HepG2 (cell line): ENCODE data around the gene ZFHX3. TPM values are rescaled to one million over a fixed set of nuclear protein-coding genes. Genes with fewer than 3 reads are reported as not detected.

ENCODE experiments used
- HNRNPH1 ChIP-seq: fragments of 200-400 bp; formaldehyde crosslinking; optimal IDR thresholded peaks from 2 replicates; pipeline ENCODE3; 2017; ENCODE audit warnings: mild to moderate bottlenecking, low read depth, low read length
- KLF11 ChIP-seq: IDR thresholded peaks from 2 replicates; pipeline ENCODE4 v1.6.1; 2016; ENCODE audit warnings: missing compliant biosample characterization
- NFYB ChIP-seq: sonication (generic); formaldehyde crosslinking; IDR thresholded peaks from 2 replicates; pipeline ENCODE4 v1.4.0; 2020; ENCODE audit warnings: missing genetic modification reagents
- PHF20 ChIP-seq: sonication (generic); formaldehyde crosslinking; IDR thresholded peaks from 2 replicates; pipeline ENCODE4 v1.5.0; 2020; ENCODE audit warnings: mild to moderate bottlenecking, missing genetic modification reagents
- RFX3 ChIP-seq: IDR thresholded peaks from 2 replicates; pipeline ENCODE4 v1.6.1; 2016; ENCODE audit warnings: missing biosample characterization, missing genetic modification reagents
- SAP130 ChIP-seq: IDR thresholded peaks from 2 replicates; pipeline ENCODE4 v1.6.1; 2016; ENCODE audit warnings: low read depth
- SSRP1 ChIP-seq: IDR thresholded peaks from 2 replicates; pipeline ENCODE4 v1.6.1; 2016; ENCODE audit warnings: control low read depth
- ZBTB7B ChIP-seq: sonication (generic); formaldehyde crosslinking; IDR thresholded peaks from 2 replicates; pipeline ENCODE4 v1.4.0; 2020; ENCODE audit warnings: missing genetic modification reagents
- ZC3H4 ChIP-seq: sonication (generic); formaldehyde crosslinking; IDR thresholded peaks from 2 replicates; pipeline ENCODE4 v1.4.0; 2020; ENCODE audit warnings: missing genetic modification reagents, borderline replicate concordance
- polyA plus RNA-seq, 8 experiments: library from polyadenylated mRNA; depleted of rRNA in 3 of 8; stranded (reverse) in 7 of 8; unstranded in 1 of 8; fragments of >200 nt; fragmentation: Illumina TruSeq in 4 of 8; extraction: Trizol in 4 of 8; gene quantifications; 2 replicates each; pipeline versions ENCODE4 v1.2.1 to v1.2.3, GENCODE V29; 2011 to 2016; ENCODE audit warnings: low read depth in 4 of 8, missing spikeins in 1 of 8, mixed read lengths in 1 of 8; ENCODE audit not compliant: insufficient read depth in 1 of 8
- total RNA-seq, 5 experiments: library from RNA; depleted of rRNA; stranded (reverse); fragments of >200 nt; fragmentation: Illumina TruSeq; extraction: Trizol; gene quantifications; 2 replicates each; pipeline ENCODE4 v1.2.3, GENCODE V29; 2016; ENCODE audit warnings: low read depth in 1 of 5
- TF ChIP-seq, protein P1 (sequence below): sonication (generic); formaldehyde crosslinking; IDR thresholded peaks from 2 replicates; pipeline ENCODE4 v1.4.0; 2020; ENCODE audit warnings: low read depth, mild to moderate bottlenecking, missing genetic modification reagents
- TF ChIP-seq, protein P2 (sequence below): sonication (generic); formaldehyde crosslinking; IDR thresholded peaks from 2 replicates; pipeline ENCODE4 v1.4.0; 2020; ENCODE audit warnings: mild to moderate bottlenecking, missing genetic modification reagents
- TF ChIP-seq, protein P3 (sequence below): sonication (generic); formaldehyde crosslinking; IDR thresholded peaks from 2 replicates; pipeline ENCODE4 v1.8.0; 2022; ENCODE audit warnings: missing genetic modification reagents, mild to moderate bottlenecking, moderate library complexity, borderline replicate concordance
- TF ChIP-seq, protein P4 (sequence below): sonication (generic); formaldehyde crosslinking; IDR thresholded peaks from 2 replicates; pipeline ENCODE4 v1.4.0; 2020; ENCODE audit warnings: missing genetic modification reagents
- TF ChIP-seq, protein P5 (sequence below): sonication (generic); formaldehyde crosslinking; IDR thresholded peaks from 2 replicates; pipeline ENCODE4 v1.5.0; 2020; ENCODE audit warnings: missing genetic modification reagents
- TF ChIP-seq, protein P6 (sequence below): sonication (generic); formaldehyde crosslinking; IDR thresholded peaks from 2 replicates; pipeline ENCODE4 v1.4.0; 2020; ENCODE audit warnings: mild to moderate bottlenecking, missing genetic modification reagents
- TF ChIP-seq, protein P7 (sequence below): IDR thresholded peaks from 2 replicates; pipeline ENCODE4 v1.6.1; 2016

ZFHX3 gene
- total and polyA plus RNA-seq, 2 of the 13 experiments (the other 11 are each of a cell fraction or from before 2014, with no cell fraction given): 5.0 to 6.0 TPM

DNA sequence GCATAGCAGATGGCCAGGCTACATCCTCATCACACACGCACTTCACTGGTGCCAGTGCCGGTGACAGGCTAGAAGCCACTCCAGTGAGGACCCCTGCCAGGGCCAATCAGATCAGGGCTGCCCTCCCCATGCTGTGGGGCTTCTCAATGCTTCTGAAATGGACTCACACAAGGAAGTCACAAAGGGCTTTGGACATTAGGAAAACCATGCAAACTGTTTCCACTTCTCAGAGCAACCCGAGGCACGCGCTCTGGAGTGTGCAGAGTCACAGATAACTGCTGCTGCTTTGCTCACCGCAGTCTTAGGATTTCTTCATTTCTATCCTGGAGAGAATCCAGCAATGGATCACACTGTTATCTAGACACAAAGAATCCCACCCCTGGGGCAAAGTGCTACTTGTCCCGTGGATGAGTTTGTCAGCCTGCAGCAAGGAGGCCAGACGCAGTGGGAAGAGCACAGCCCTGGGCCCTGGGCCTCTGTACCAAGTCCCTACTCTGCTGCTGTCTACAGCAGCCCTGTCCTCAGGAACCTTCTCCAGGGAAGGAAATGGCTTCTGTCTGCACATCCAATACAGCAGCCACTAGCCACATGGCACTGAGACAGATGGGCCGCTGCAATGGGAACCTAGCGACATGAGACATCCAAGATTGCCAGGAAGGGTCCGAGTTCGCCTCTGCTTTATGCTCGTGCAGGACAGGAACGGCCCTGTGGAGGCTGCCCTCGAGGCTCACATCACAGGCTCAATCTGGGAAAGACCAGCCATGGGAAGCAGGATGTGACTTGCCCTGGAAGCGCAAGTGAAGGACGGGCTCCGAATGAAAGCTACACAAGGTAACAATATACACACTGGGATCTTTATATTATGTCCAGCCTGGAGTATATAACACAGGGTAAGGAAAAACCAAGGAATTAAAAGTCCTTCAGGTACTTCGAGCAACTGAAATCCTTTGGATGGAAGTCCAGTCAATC is 169.3 kb downstream of the ZFHX3 start (continued):
- TF ChIP-seq, protein P1, sequence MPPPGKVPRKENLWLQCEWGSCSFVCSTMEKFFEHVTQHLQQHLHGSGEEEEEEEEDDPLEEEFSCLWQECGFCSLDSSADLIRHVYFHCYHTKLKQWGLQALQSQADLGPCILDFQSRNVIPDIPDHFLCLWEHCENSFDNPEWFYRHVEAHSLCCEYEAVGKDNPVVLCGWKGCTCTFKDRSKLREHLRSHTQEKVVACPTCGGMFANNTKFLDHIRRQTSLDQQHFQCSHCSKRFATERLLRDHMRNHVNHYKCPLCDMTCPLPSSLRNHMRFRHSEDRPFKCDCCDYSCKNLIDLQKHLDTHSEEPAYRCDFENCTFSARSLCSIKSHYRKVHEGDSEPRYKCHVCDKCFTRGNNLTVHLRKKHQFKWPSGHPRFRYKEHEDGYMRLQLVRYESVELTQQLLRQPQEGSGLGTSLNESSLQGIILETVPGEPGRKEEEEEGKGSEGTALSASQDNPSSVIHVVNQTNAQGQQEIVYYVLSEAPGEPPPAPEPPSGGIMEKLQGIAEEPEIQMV (CRISPR knock-in tag): peak; percentile 62
- 0 out of 2 replicates have a peak, but pooled peaks have one; percentile 32 for TF ChIP-seq NFYB (CRISPR knock-in tag)
- peak; percentile 93 for TF ChIP-seq ZBTB7B (CRISPR knock-in tag)
- peak; percentile 53; the same call in 1 of the 2 replicates for TF ChIP-seq PHF20 (CRISPR knock-in tag)
- peak; percentile 74; the same call in 1 of the 2 replicates for TF ChIP-seq KLF11 (CRISPR knock-in tag)
- TF ChIP-seq RFX3 (CRISPR knock-in tag): no peak
- TF ChIP-seq SSRP1 (CRISPR knock-in tag): 0 out of 2 replicates have a peak, but pooled peaks have one; percentile 53
- TF ChIP-seq, protein P2, sequence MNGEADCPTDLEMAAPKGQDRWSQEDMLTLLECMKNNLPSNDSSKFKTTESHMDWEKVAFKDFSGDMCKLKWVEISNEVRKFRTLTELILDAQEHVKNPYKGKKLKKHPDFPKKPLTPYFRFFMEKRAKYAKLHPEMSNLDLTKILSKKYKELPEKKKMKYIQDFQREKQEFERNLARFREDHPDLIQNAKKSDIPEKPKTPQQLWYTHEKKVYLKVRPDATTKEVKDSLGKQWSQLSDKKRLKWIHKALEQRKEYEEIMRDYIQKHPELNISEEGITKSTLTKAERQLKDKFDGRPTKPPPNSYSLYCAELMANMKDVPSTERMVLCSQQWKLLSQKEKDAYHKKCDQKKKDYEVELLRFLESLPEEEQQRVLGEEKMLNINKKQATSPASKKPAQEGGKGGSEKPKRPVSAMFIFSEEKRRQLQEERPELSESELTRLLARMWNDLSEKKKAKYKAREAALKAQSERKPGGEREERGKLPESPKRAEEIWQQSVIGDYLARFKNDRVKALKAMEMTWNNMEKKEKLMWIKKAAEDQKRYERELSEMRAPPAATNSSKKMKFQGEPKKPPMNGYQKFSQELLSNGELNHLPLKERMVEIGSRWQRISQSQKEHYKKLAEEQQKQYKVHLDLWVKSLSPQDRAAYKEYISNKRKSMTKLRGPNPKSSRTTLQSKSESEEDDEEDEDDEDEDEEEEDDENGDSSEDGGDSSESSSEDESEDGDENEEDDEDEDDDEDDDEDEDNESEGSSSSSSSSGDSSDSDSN (CRISPR knock-in tag): peak; percentile 42; the same call in 1 of the 2 replicates
- TF ChIP-seq, protein P3, sequence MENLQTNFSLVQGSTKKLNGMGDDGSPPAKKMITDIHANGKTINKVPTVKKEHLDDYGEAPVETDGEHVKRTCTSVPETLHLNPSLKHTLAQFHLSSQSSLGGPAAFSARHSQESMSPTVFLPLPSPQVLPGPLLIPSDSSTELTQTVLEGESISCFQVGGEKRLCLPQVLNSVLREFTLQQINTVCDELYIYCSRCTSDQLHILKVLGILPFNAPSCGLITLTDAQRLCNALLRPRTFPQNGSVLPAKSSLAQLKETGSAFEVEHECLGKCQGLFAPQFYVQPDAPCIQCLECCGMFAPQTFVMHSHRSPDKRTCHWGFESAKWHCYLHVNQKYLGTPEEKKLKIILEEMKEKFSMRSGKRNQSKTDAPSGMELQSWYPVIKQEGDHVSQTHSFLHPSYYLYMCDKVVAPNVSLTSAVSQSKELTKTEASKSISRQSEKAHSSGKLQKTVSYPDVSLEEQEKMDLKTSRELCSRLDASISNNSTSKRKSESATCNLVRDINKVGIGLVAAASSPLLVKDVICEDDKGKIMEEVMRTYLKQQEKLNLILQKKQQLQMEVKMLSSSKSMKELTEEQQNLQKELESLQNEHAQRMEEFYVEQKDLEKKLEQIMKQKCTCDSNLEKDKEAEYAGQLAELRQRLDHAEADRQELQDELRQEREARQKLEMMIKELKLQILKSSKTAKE (CRISPR knock-in tag): 0 out of 2 replicates have a peak, but pooled peaks have one; percentile 27
- TF ChIP-seq, protein P4, sequence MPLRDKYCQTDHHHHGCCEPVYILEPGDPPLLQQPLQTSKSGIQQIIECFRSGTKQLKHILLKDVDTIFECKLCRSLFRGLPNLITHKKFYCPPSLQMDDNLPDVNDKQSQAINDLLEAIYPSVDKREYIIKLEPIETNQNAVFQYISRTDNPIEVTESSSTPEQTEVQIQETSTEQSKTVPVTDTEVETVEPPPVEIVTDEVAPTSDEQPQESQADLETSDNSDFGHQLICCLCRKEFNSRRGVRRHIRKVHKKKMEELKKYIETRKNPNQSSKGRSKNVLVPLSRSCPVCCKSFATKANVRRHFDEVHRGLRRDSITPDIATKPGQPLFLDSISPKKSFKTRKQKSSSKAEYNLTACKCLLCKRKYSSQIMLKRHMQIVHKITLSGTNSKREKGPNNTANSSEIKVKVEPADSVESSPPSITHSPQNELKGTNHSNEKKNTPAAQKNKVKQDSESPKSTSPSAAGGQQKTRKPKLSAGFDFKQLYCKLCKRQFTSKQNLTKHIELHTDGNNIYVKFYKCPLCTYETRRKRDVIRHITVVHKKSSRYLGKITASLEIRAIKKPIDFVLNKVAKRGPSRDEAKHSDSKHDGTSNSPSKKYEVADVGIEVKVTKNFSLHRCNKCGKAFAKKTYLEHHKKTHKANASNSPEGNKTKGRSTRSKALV (CRISPR knock-in tag): no peak
- TF ChIP-seq, protein P5, sequence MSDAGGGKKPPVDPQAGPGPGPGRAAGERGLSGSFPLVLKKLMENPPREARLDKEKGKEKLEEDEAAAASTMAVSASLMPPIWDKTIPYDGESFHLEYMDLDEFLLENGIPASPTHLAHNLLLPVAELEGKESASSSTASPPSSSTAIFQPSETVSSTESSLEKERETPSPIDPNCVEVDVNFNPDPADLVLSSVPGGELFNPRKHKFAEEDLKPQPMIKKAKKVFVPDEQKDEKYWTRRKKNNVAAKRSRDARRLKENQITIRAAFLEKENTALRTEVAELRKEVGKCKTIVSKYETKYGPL (CRISPR knock-in tag): no peak
- TF ChIP-seq HNRNPH1: no peak
- TF ChIP-seq, protein P6, sequence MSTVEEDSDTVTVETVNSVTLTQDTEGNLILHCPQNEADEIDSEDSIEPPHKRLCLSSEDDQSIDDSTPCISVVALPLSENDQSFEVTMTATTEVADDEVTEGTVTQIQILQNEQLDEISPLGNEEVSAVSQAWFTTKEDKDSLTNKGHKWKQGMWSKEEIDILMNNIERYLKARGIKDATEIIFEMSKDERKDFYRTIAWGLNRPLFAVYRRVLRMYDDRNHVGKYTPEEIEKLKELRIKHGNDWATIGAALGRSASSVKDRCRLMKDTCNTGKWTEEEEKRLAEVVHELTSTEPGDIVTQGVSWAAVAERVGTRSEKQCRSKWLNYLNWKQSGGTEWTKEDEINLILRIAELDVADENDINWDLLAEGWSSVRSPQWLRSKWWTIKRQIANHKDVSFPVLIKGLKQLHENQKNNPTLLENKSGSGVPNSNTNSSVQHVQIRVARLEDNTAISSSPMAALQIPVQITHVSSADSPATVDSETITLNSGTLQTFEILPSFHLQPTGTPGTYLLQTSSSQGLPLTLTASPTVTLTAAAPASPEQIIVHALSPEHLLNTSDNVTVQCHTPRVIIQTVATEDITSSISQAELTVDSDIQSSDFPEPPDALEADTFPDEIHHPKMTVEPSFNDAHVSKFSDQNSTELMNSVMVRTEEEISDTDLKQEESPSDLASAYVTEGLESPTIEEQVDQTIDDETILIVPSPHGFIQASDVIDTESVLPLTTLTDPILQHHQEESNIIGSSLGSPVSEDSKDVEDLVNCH (CRISPR knock-in tag): no peak
- TF ChIP-seq, protein P7, sequence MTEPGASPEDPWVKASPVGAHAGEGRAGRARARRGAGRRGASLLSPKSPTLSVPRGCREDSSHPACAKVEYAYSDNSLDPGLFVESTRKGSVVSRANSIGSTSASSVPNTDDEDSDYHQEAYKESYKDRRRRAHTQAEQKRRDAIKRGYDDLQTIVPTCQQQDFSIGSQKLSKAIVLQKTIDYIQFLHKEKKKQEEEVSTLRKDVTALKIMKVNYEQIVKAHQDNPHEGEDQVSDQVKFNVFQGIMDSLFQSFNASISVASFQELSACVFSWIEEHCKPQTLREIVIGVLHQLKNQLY: 0 out of 2 replicates have a peak, but pooled peaks have one; percentile 42
- TF ChIP-seq ZC3H4 (CRISPR knock-in tag): peak; percentile 24; the same call in 1 of the 2 replicates
- peak; percentile 53; the same call in 1 of the 2 replicates for TF ChIP-seq SAP130
